Left colon (tissue), 2 donors: Measurements from ENCODE around the gene GPC6. TPM values are rescaled to one million over a fixed set of nuclear protein-coding genes. Genes with fewer than 3 reads are reported as not detected.

Experiments
- ATAC-seq: fragments of 200-7000 bp; cut with Tn5 transposase; one replicate; pipeline ENCODE4 v1.9.1; 2020; ENCODE audit warnings: mild to moderate bottlenecking, moderate library complexity
- DNase-seq, 2 donors: peaks; one replicate each; pipeline ENCODE4 v3.0.0-alpha.2; 2020
- intact Hi-C, 2 donors: fragments of 100-400 bp; cut with DNase I in 1 of 2; cut with micrococcal nuclease in 1 of 2; formaldehyde crosslinking; loops; one replicate each; pipeline versions ENCODE4 v1.11.2 to v1.14.0; 2022; cut with DNase I, micrococcal nuclease
- total RNA-seq, 2 donors: library from RNA; stranded (reverse); fragmentation: NEBNext Ultra II Directional; extraction: Animal tissue kit (Norgen Biotek cat#: 25700); gene quantifications; one replicate each; pipeline ENCODE4 v1.2.1, GENCODE V29; 2021
- donor health status: DM: no; HTN: no; CAD: no.
- donor health status: DM: yes; HTN: yes; CAD: no.

Gene GPC6
- total RNA-seq, 2 donors from 2014 or later, result 2.5 to 5.2 TPM

DNA sequence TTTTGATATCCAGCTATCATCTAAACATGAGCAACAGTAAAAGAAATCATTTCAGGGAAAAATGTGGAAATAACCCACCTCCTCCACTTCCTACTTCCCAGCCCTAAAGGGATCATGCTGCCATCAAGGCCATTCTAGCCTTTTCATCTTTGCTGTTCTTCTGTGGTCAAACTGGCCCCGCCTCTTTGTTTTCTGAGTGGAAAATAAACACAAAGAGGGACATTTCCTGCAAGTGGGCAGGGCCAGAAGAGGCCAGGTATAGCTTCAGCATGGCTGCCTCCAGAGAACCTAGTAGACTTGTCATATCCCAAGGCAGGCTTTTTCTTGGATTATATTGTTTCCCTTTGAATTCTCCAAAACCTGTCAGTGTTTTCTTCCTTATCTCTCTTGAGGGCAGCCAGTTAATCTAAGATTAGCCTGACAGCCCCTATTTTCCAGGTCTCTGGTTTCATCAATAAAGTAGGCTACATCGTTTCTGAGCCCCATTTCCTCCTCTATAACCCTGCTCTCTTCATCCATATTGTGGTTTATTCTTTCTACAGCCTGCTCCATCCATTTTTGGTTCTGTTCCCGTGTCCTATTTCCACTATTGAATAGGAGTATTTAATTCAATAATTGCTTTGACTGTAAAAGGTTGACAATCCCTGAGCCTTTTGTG, 117.6 kb downstream of the GPC6 start:
- ATAC-seq, result no peak
- intact Hi-C loops, result no loop called here
- DNase-seq, result no peak

DNA sequence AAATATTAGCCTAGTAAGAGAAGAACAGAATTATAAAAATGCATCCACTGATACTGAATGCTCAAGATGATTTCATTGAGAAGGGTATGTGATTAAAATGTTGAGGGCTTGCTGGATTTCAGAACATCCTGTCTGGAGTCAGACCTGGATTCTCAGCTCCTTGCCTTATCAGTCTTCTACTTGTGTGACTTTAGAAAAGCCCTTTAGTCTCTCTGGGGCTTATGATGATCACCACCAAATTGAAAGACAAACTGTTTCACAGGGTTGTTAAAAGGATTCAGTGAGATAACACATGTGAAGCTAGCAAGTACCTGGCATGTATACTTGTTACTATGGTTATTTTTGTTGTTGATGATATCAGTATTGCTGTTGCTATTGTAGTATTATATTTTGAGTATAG, 118.4 kb downstream of the GPC6 start:
- ATAC-seq (no peak), DNase-seq (no peak)
- intact Hi-C loops, result no loop called here

DNA sequence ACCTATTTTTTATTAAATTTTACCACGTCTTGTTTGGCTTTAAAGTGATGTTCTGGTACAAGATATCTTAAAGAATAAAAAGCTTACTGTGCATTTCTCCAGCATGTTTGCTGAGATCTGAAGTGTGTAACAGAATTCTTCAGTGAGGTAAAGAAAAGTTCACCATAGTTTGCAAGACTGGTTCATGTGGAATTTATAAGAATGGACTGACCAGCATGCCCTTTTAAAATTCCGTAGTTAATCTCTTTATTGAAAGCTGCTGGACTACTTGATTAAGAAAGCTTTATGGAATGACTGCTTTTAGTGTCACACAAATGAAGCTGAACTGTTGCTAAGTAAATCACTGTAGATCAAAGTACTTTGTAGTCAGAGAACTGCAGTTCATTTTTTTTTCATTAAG, 119.2 kb downstream of the GPC6 start:
- intact Hi-C loops, result no loop called here
- no peak for ATAC-seq
- DNase-seq, result no peak

DNA sequence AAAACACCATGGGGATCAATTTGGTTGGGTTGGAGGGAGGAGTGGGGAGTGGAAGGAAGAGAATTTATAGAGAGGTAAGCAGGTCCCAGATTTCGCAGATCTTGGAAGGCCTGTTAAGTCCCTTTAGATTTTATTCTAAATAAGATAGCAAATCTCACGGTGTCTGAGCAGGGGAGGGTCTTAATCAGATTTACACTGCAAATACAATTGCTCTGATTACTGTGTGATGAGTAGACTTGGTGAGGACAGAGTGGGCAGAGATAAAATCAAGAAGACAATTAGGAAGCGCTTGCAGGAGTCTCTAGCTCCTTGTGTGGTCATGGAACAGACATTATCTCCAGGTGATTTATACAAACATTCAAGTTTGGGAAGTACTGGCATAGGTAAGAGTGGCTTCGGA, 126.0 kb downstream of the GPC6 start:
- no peak for ATAC-seq
- intact Hi-C loops, result no loop called here
- DNase-seq, result no peak

DNA sequence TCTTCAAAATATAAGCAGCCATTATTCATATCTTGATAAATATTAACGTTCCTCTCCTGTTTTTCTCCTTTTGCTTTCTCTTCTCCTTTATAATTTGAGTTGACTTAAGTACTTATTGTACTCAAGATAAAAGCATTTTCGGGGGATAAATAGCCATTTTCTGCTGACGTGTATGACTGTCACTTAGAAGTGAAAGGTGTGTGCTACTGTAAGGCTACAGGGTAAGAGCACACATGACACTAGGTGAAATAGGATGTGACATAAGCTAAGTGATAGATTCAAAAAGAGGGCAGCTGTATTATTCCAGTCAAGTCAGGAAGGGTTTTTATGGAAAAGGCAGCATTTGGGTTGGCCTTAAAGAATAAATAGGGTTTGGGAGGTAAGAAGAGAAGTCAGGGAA, 128.5 kb downstream of the GPC6 start:
- intact Hi-C loops, result no loop called here
- ATAC-seq, result no peak
- DNase-seq, result no peak

DNA sequence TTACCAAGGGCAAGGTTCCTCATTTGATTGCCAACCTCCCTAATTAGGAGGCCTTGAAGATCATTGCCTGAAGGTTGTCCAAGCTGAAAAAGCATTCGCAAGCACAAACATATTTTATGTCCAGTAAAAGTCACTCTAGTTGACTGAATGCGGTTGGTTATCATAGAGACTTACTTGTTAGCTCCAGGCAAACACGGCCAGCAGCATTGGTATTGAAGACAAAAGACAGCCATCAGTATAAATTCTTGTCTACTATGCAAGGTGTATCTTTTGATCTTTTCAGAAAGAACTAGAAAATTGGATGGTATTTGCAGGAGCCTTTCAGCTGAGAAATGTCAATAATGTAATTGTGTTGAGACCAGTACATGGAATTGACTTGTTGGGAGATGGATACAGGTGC, 129.9 kb downstream of the GPC6 start:
- DNase-seq, result no peak
- no peak for ATAC-seq
- intact Hi-C loops, result no loop called here

DNA sequence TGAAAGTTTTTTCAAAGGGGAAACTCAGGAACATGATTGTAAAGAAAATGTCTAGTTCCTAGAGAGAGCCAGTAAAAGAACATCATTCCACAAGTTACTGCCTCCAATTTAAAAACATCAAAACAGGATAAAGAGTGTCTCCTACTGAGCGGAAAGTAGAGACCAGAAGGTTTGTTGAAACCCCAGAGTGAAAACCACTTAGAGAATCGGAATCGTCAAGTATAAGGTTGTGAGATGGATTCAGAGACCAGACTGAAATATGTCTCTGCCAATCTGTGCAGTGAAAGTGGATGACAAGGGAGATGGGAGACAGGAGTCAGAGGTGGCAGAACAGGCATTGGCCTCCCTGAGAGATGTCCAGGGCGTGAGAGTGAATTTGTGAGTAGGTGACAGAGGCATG, 133.4 kb downstream of the GPC6 start:
- intact Hi-C loops, result no loop called here
- ATAC-seq, result no peak
- DNase-seq, result no peak

DNA sequence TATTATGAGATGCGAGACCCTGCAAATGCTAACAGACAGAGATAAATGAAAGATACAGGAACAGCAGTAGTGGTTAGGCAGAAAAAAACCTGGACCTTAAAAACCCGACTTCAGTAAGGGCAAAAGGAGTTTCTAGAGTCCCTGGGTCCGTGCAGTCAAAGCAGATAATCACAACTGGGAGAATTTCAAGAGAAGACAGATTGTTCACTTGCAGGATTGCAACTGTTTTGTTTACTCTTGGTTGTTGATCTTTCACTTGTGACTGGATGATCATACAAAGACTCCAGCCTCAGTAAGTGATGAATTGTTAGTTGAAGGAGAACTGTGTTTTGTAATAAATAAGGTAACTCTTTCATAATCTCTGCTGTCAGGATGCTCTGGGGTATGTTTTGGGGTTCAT, 135.1 kb downstream of the GPC6 start:
- no peak for DNase-seq
- ATAC-seq, result no peak
- intact Hi-C loops, result no loop called here

DNA sequence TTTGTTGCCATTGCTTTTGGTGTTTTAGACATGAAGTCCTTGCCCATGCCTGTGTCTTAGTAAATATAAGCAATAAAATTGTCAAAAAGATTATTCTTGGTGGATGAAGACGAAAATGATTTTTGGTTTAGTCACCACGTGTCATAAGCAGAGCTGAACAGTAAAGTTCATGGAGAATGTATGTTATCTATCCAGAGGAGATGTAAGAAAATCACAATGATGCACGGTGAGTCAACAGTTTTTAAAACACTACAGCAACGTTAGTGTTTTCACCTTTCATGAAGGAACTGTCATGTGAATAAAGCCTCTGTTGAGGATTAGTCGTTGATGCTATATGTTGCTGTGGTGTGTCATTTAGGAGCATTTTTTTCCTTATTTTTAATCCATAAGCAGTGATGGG, 137.6 kb downstream of the GPC6 start:
- intact Hi-C loops, result no loop called here
- no peak for ATAC-seq
- no peak for DNase-seq

DNA sequence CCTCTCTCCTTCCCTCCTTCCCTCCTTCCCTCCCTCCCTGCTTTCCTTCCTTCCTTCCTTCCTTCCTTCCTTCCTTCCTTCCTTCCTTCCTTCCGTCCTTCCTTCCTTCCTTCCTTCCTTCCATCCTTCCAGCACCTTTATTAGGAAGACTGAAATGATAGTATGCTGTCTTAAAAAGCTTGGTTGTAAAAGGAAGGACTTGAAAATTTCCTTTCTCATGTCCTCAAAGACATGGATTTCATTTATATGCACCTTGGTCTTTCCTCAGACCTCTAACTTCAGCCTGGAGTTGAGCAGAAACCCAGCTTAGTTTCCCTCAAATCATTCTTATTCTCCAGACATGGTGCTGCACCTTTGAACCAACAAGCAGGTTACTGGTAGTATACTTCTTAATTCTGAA, 141.7 kb downstream of the GPC6 start:
- ATAC-seq (no peak), DNase-seq (no peak)
- intact Hi-C loops, result no loop called here

DNA sequence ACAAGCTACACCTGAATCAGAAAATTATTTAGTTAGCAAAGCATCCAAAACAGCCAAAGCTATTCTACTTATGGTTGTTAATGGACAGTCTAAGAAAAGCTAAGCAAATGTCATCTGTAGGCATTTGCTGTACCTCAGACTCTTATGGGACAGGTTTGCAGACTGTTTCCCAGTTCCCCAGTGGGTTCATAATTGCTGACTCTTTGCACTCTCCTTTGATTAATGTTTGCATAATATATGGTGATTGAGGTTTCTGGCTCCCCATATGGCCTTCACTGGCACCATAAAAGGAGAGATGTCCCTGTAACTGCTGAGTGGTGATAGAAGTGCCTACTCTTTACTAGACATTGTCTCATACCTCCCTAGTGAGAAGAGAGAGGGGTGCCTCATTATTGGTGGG, 142.1 kb downstream of the GPC6 start:
- DNase-seq (no peak), ATAC-seq (no peak)
- intact Hi-C loops, result no loop called here

DNA sequence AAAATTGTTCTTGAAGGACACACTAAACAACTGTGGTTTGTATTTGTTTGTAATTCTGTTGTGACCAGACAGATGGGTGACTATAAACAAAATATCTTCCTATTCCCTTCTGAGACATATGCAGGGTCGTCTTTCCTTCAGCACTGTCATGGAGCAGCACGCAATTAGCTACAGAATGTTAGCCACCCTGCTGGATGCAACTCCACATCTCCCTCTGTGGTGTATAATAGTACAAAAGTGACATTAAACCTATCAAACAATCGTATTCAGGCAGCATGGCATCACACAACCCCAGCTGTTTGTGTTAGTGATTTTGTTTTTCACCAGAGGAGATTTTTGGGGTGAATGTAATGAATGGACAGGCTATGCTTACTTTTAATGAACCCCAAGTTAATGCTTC, 146.2 kb downstream of the GPC6 start:
- DNase-seq (no peak), ATAC-seq (no peak)
- intact Hi-C loops, result no loop called here

DNA sequence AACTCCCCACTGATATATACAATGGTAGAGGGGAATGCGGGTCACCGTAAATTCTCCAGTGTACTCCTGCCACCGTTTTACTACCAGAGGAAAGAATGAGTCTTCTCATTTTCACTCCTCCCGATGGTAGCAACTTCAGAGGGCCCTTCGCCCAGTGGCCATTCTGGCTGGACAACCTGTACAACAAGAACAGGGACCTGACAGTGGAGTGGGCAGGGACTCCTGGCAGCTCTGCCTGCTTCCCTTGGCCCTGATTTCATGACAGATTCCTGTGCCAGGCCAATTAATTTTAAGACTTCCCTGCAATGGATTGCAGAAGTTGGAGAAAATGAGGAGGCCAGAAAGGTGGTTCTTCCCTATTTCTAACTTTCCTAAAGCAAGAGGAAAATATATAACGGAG, 148.9 kb downstream of the GPC6 start:
- ATAC-seq (no peak), DNase-seq (no peak)
- intact Hi-C loops, result no loop called here

DNA sequence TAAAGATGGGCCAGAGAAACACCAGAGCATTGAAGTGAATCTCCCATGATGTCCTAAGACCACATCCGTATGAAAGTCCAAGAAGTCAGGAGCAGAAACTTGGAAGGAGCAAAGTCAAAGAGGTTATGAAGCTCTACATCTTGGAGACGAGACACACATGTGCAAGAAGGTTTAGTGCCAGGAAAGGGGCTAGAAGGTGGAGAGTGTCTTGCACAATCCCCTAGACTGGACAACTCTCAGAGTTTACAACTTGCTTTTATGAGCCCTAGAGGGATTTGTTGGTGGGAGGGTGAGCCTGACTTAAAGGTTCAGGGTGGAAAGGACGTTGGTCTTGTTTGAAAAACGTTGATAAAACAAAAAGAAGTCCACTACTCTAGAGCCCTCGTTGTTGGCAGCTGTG, 150.6 kb downstream of the GPC6 start:
- DNase-seq, result no peak
- no peak for ATAC-seq

DNA sequence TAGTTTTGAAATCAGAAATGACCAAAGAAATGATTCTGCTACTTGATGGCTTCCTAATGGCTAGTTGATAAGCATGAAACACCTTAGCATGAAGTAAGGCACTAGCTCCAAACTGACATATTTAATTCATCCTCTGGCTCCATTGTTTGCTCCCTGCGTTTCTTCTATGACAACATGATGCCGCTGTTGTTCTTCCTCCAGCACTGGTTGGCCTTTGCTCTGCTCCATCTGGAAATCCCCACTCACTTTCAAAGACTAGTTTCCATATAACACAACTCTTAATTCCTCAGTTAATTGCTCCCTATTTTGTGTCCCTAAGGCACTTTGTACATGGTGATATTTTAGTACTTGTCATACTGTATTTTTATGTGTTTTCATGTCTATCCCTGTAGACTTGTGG, 151.6 kb downstream of the GPC6 start:
- ATAC-seq (no peak), DNase-seq (no peak)
- intact Hi-C loops, result no loop called here

More for the DNA sequence above, 150.6 kb downstream of the GPC6 start:
- intact Hi-C loops, result no loop called here

DNA sequence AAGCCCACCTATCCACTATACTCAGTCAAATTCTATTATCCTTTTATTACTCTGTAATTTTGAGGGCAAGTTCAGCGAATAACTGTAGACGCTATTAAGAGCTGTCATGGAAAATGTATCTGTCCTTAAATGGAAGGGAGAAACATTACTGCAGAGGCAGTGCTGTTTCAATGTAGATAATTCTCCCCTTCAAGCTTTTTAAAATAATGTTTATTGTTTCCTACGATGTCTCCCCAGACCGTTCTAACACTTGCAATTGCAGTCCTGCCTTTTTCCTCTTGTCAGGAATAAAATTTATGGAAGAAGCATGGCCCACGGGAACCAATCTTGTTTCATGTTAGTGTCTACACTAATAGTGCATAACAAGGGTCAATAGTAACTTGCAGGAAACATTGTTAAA, 159.5 kb downstream of the GPC6 start:
- ATAC-seq (no peak), DNase-seq (no peak)
- intact Hi-C loops, result no loop called here

DNA sequence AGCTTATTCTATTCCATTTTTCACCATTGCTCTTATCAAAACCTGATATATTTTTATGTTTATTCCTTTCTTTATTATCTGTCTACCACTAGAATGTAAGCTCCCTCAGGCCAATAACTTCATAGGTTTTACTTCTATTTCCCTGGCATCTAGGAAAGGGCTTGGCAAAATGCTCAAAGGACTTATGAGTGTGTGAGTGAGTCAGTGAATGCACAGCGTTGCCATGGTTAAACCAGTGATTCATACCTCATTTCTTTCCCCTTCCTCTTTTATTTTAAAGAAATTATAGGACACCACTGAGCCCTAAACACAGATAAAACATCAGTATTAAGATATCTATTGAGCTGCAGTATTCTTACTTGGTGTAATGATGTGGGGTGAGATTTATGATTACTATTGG, 162.1 kb downstream of the GPC6 start:
- DNase-seq (no peak), ATAC-seq (no peak)
- intact Hi-C loops, result no loop called here

DNA sequence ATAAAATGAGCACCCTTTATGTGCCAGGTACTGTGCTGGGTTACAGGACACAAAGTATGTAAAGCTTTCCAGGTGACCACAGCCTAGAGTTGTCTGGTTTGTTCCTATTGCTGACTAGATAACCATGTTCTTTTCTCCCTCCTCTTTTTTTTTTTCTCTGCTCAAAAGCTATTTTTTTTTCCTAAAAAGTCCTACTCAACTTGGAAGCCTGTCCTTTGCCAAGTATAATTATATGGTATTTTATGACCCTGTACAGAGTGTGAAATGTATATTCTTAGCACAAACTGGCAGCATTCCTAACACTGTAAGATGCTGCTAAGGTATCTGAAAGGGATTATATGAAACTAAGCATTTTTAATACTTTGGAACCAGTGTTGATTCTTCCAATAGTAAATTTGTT, 171.0 kb downstream of the GPC6 start:
- ATAC-seq (no peak), DNase-seq (no peak)
- intact Hi-C loops, result no loop called here

DNA sequence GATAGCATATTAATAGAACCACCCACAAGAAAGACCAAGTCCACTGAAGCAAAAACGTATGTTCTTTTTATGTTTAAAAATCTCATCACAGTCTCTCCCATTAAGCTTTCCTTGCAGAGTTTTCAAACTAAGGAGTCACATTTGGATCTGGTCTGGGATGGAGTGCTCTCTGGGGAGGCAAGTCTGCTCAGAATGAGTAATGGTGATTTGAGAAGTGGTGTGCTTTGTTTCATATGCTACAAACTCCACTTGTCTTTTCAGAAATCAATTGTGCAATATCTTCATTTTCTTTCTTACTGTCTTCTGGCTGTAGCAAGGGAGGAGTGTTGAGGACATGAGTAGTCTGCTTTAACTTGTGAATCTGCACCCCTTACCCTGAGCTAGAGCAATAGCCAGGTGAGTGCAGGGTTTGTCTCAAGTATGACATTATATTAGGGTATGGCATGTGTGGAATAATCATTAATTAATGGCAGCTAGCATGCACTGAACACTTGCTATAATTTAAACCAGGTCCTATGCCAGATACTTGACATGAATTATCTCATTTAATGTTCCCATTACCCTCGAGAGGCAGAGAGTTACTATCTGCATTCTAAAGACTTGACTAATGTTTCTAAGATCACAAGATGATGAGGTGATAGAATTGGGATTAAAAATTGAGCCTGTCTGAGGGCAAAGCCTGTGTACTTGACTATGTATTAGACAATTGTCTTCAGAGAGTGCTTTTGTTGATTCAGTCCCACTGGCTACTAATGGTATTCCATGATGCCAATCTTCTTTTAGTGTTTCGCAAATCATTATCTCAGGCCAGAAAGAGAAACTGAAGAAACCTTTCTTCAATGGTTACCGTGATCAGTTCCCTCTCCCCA, 171.8 kb downstream of the GPC6 start:
- no peak for DNase-seq
- ATAC-seq, result no peak
- intact Hi-C loops, result no loop called here

DNA sequence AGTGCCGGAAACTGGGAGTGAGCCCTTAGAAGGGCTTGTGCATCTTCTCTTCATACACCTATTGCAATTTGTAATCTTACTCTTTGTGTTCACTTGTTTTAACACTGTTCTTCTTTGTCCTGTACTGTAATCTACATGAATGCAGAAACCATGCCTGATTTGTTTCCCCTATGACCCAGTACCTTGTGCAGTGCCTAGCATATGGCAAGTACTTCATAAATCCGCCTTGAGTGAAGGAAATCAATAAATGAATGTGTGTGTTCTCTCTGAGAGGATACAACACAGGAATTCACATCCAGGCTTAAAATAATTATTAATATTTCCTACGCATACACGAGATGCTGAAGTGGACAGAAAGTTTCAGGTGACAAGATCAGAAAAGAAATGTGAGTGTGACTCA, 172.6 kb downstream of the GPC6 start:
- intact Hi-C loops, result no loop called here
- ATAC-seq, result no peak
- no peak for DNase-seq

DNA sequence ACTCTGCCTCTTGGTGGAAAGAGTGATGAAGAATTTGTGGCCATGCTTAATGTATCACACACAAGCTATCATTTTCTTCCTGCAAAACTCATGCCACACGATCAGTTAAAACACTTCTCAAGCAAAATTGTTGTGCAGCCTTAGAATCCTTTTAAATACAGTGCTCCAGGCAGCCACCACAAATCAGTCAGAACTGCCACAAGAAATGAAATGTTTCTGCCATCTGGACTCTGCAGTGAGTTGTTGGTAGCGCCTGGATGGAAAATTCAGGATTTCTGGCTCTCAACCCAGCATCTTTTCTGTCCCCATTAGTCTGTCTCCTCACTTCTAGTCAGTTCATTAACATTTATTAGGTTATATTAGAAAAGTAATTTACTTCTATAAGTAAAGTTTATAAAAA, 179.5 kb downstream of the GPC6 start:
- DNase-seq, result no peak
- no peak for ATAC-seq

More for the DNA sequence above, 179.5 kb downstream of the GPC6 start:
- intact Hi-C loops, result no loop called here
